GM12878 (cell line): ENCODE data around the gene NFKB2. TPM values are rescaled to one million over a fixed set of nuclear protein-coding genes. Genes with fewer than 3 reads are reported as not detected.
A peak's percentile ranks its signal among the peaks of the same experiment; 100 is the strongest.

Experiments used
- ATF7 ChIP-seq: fragments of 450-650 bp; IDR thresholded peaks from 2 replicates; pipeline ENCODE4 v1.6.1; 2016; ENCODE audit warnings: low read depth, mild to moderate bottlenecking
- BCL11A ChIP-seq: IDR thresholded peaks from 2 replicates; pipeline ENCODE4 v1.6.1; 2011; ENCODE audit warnings: low read depth, low read length
- BHLHE40 ChIP-seq, 2 experiments: fragments of 450-650 bp in 1 of 2; IDR thresholded peaks; 2 replicates each; pipeline ENCODE4 v1.6.1; 2011 to 2017; ENCODE audit warnings: low read depth in 2 of 2, borderline replicate concordance in 1 of 2, improper control_type of control experiment in 1 of 2, low read length in 1 of 2, mild to moderate bottlenecking in 1 of 2
- BRCA1 ChIP-seq: IDR thresholded peaks from 2 replicates; pipeline ENCODE4 v1.6.1; 2011; ENCODE audit warnings: low read depth, low read length, improper control_type of control experiment
- CEBPB ChIP-seq, 2 experiments: fragments of 150-350 bp in 1 of 2; IDR thresholded peaks; 2 replicates each; pipeline ENCODE4 v1.6.1; 2012 to 2014; ENCODE audit warnings: low read depth in 2 of 2, low read length in 2 of 2, borderline replicate concordance in 1 of 2, inconsistent platforms in 1 of 2
- DPF2 ChIP-seq: fragments of 450-650 bp; IDR thresholded peaks from 2 replicates; pipeline ENCODE4 v1.6.1; 2017; ENCODE audit warnings: mild to moderate bottlenecking
- EP300 ChIP-seq, 2 experiments: fragments of 150-350 bp in 1 of 2; IDR thresholded peaks; 2 replicates each; pipeline ENCODE4 v1.6.1; 2011 to 2012; ENCODE audit warnings: low read depth in 2 of 2, low read length in 2 of 2, borderline replicate concordance in 1 of 2, improper control_type of control experiment in 1 of 2, inconsistent platforms in 1 of 2; ENCODE audit not compliant: control insufficient read depth in 1 of 2
- ETV6 ChIP-seq, 2 experiments: fragments of 450-650 bp in 1 of 2; IDR thresholded peaks in 1 of 2; conservative IDR thresholded peaks in 1 of 2; 2 replicates each; pipeline ENCODE4 v1.6.1; 2014; ENCODE audit warnings: antibody characterized with exemption in 1 of 2, borderline replicate concordance in 1 of 2, low read depth in 1 of 2, mild to moderate bottlenecking in 1 of 2, moderate library complexity in 1 of 2
- FOXM1 ChIP-seq: IDR thresholded peaks from 2 replicates; pipeline ENCODE4 v1.6.1; 2012; ENCODE audit warnings: low read depth, mild to moderate bottlenecking, inconsistent platforms, low read length, moderate library complexity
- HDAC6 ChIP-seq: fragments of 200-600 bp; sonication (generic); IDR thresholded peaks from one replicate; pipeline ENCODE4 v1.8.0; 2017; ENCODE audit warnings: antibody characterized with exemption; ENCODE audit not compliant: unreplicated experiment
- JUNB ChIP-seq: IDR thresholded peaks from 2 replicates; pipeline ENCODE4 v1.6.1; 2016; ENCODE audit warnings: antibody characterized with exemption, mild to moderate bottlenecking
- JUND ChIP-seq: IDR thresholded peaks from 2 replicates; pipeline ENCODE4 v1.6.1; 2012; ENCODE audit warnings: low read depth, mild to moderate bottlenecking, low read length, improper control_type of control experiment, moderate library complexity
- NRF1 ChIP-seq: conservative IDR thresholded peaks from 2 replicates; pipeline ENCODE4 v1.6.1; 2011; ENCODE audit warnings: mild to moderate bottlenecking, low read depth, low read length, improper control_type of control experiment
- POLR2AphosphoS5 ChIP-seq: IDR thresholded peaks from 2 replicates; pipeline ENCODE4 v1.6.1; 2011; ENCODE audit warnings: mild to moderate bottlenecking, low read length, inconsistent platforms
- RBBP5 ChIP-seq: fragments of 200-600 bp; sonication (generic); conservative IDR thresholded peaks from 2 replicates; pipeline ENCODE4 v1.6.1; 2016
- SIX5 ChIP-seq: IDR thresholded peaks from 2 replicates; pipeline ENCODE4 v1.6.1; 2011; ENCODE audit warnings: mild to moderate bottlenecking, low read depth, low read length, moderate library complexity; ENCODE audit not compliant: severe bottlenecking
- SMAD1 ChIP-seq: fragments of 450-650 bp; IDR thresholded peaks from 2 replicates; pipeline ENCODE4 v1.6.1; 2018; ENCODE audit warnings: mild to moderate bottlenecking, low read depth; ENCODE audit not compliant: partially characterized antibody
- SMARCA5 ChIP-seq: fragments of 450-650 bp; IDR thresholded peaks from 2 replicates; pipeline ENCODE4 v1.6.1; 2017; ENCODE audit warnings: mild to moderate bottlenecking
- SP1 ChIP-seq: IDR thresholded peaks from one replicate; pipeline ENCODE4 v1.6.1; 2011; ENCODE audit warnings: low read depth, low read length
- TCF7 ChIP-seq: IDR thresholded peaks from 2 replicates; pipeline ENCODE4 v1.6.1; 2014; ENCODE audit warnings: antibody characterized with exemption, borderline replicate concordance
- ZNF24 ChIP-seq: fragments of 450-650 bp; IDR thresholded peaks from 2 replicates; pipeline ENCODE4 v1.6.1; 2017; ENCODE audit warnings: antibody characterized with exemption, mild to moderate bottlenecking
- ZZZ3 ChIP-seq: IDR thresholded peaks from 2 replicates; pipeline ENCODE4 v1.6.1; 2011; ENCODE audit warnings: low read depth; ENCODE audit not compliant: control insufficient read depth, insufficient read length
- polyA plus RNA-seq, 11 experiments: library from polyadenylated mRNA; depleted of rRNA in 4 of 11; unstranded in 6 of 11; stranded (reverse) in 5 of 11; fragments of >200 nt; fragmentation: Nextera tagmentation in 4 of 11; fragmentation: Illumina TruSeq in 1 of 11; extraction: Ambion mirVana in 4 of 11; extraction: Trizol in 1 of 11; gene quantifications; 1 replicate in 1 of 11; 2 replicates in 10 of 11; pipeline versions ENCODE4 v1.2.1 to v1.2.3, GENCODE V29; 2011 to 2016; ENCODE audit warnings: inconsistent platforms in 2 of 11, missing spikeins in 2 of 11, low read depth in 1 of 11
- total RNA-seq, 4 experiments: library from RNA; depleted of rRNA in 3 of 4; stranded (reverse); fragments of >200 nt in 3 of 4; fragmentation: Illumina TruSeq in 1 of 4; extraction: Trizol in 1 of 4; gene quantifications; 2 replicates each; pipeline versions ENCODE4 v1.2.1 to v1.2.3, GENCODE V29; 2013 to 2021
- TF ChIP-seq, protein P1 (sequence below): fragments of 450-650 bp; conservative IDR thresholded peaks from 2 replicates; pipeline ENCODE4 v1.6.1; 2017; ENCODE audit warnings: mild to moderate bottlenecking, moderate library complexity
- TF ChIP-seq, protein P2 (sequence below): fragments of 450-650 bp; formaldehyde crosslinking; IDR thresholded peaks from 2 replicates; pipeline ENCODE4 v1.4.0; 2020; ENCODE audit warnings: mild to moderate bottlenecking, moderate library complexity

NFKB2 gene
- total and polyA plus RNA-seq, 10 of the 15 experiments (the other 5 are each of a cell fraction or from before 2014, with no cell fraction given) = 0.56 to 144 (median 49.4) TPM

DNA sequence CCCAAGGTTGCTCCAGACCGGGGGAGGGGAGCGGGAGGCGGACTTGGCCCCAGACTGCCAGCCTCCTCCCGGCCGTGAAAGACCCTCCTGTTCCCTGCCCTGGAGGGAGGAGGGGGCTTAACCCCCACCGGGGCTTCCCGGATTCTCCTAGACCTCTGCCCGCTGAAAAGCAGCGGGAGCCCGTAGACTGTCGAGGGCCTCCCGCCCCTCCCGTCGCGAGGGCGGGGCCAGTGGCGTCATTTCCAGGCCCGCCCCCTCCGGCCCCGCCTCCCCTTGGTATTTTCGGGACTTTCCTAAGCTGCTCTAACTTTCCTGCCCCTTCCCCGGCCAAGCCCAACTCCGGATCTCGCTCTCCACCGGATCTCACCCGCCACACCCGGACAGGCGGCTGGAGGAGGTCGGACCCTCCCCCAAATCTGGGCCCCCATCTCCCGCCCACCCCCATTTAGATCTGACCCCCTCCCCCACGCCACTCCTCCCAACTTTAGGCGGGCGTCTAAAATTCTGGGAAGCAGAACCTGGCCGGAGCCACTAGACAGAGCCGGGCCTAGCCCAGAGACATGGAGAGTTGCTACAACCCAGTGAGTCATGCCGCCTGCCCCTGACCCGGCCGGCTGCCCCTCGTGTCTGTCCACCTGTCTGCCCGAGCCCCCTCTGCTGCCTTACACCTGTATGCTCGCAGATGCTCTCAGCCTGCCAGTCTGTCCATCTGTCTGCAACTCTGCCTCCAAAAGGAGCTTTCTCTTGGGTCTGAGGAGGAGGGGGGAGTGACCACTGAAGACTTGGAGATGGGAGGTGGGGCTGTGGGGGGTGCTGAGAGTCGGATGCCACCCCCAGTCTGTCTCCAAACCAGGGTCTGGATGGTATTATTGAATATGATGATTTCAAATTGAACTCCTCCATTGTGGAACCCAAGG, at the start of gene NFKB2 (continued):
- no peak for TF ChIP-seq BRCA1
- 0 out of 4 replicates have a peak, but pooled peaks of 1 of the 2 experiments have one; percentile 3 for TF ChIP-seq BHLHE40 (IDR thresholded peaks at IDR 0.05; ENCODE audit: borderline replicate concordance in 1 of 2, low read depth in 2 of 2, low read length in 1 of 2)
- TF ChIP-seq CEBPB (IDR thresholded peaks at IDR 0.05; ENCODE audit: borderline replicate concordance in 1 of 2, low read depth in 2 of 2, low read length in 2 of 2) = no peak
- TF ChIP-seq RBBP5 = no peak
- TF ChIP-seq JUNB = no peak
- TF ChIP-seq SMAD1 = no peak
- no peak for TF ChIP-seq FOXM1
- TF ChIP-seq DPF2 = peak; percentile 73
- no peak for TF ChIP-seq NRF1
- TF ChIP-seq SMARCA5 = peak; percentile 35; the same call in 1 of the 2 replicates
- TF ChIP-seq, protein P1, sequence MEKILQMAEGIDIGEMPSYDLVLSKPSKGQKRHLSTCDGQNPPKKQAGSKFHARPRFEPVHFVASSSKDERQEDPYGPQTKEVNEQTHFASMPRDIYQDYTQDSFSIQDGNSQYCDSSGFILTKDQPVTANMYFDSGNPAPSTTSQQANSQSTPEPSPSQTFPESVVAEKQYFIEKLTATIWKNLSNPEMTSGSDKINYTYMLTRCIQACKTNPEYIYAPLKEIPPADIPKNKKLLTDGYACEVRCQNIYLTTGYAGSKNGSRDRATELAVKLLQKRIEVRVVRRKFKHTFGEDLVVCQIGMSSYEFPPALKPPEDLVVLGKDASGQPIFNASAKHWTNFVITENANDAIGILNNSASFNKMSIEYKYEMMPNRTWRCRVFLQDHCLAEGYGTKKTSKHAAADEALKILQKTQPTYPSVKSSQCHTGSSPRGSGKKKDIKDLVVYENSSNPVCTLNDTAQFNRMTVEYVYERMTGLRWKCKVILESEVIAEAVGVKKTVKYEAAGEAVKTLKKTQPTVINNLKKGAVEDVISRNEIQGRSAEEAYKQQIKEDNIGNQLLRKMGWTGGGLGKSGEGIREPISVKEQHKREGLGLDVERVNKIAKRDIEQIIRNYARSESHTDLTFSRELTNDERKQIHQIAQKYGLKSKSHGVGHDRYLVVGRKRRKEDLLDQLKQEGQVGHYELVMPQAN = peak; percentile 60
- no peak for TF ChIP-seq ETV6 (conservative IDR thresholded peaks at IDR 0.05 in 1 of 2, IDR thresholded peaks at IDR 0.05 in 1 of 2; ENCODE audit: borderline replicate concordance in 1 of 2, low read depth in 1 of 2)
- TF ChIP-seq ZZZ3 = no peak
- TF ChIP-seq JUND = no peak
- peak; percentile 95 for TF ChIP-seq SP1
- no peak for TF ChIP-seq TCF7
- no peak for TF ChIP-seq SIX5
- no peak for TF ChIP-seq BCL11A
- TF ChIP-seq ATF7 = peak; percentile 42; the same call in 1 of the 2 replicates
- no peak for TF ChIP-seq HDAC6
- peak; percentile 55 for TF ChIP-seq POLR2AphosphoS5
- no peak for TF ChIP-seq EP300 (IDR thresholded peaks at IDR 0.05; ENCODE audit: borderline replicate concordance in 1 of 2, control insufficient read depth in 1 of 2, low read depth in 2 of 2, low read length in 2 of 2)
- TF ChIP-seq, protein P2, sequence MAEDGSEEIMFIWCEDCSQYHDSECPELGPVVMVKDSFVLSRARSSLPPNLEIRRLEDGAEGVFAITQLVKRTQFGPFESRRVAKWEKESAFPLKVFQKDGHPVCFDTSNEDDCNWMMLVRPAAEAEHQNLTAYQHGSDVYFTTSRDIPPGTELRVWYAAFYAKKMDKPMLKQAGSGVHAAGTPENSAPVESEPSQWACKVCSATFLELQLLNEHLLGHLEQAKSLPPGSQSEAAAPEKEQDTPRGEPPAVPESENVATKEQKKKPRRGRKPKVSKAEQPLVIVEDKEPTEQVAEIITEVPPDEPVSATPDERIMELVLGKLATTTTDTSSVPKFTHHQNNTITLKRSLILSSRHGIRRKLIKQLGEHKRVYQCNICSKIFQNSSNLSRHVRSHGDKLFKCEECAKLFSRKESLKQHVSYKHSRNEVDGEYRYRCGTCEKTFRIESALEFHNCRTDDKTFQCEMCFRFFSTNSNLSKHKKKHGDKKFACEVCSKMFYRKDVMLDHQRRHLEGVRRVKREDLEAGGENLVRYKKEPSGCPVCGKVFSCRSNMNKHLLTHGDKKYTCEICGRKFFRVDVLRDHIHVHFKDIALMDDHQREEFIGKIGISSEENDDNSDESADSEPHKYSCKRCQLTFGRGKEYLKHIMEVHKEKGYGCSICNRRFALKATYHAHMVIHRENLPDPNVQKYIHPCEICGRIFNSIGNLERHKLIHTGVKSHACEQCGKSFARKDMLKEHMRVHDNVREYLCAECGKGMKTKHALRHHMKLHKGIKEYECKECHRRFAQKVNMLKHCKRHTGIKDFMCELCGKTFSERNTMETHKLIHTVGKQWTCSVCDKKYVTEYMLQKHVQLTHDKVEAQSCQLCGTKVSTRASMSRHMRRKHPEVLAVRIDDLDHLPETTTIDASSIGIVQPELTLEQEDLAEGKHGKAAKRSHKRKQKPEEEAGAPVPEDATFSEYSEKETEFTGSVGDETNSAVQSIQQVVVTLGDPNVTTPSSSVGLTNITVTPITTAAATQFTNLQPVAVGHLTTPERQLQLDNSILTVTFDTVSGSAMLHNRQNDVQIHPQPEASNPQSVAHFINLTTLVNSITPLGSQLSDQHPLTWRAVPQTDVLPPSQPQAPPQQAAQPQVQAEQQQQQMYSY (CRISPR knock-in tag) = no peak
- no peak for TF ChIP-seq ZNF24
